ENCODE data around the gene PGAM4.
"Not testable (repeated sequence)": the region's sequence is repeated elsewhere in the genome, so short reads cannot be mapped to it uniquely, and the experiment has no call there.

The PGAM4 gene

DNA sequence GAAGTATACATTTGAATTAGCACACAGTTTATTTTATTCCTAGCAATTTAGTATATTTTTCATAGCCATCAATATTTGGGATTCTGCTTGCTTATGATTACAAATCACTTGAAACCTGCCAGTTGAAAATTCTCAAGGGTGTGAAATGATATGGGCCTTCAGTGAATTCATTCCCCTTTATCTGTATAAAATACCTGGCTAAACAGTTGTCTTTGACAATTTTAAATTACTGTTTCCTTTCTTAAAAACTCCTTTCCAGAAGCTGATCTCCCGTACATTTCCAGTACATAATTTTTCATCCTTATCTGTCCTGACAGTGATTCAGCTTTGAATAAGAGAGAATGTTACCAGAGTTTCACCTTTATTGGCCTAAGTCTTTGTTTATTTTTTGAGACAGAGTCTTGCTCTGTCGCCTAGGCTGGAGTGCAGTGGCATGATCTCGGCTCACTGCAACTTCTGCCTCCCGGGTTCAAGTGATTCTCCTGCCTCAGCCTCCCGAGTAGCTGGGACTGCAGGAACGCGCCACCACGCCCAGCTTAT is 45.0 kb downstream of the PGAM4 start:
- no peak for DNase-seq
- no peak for TF ChIP-seq CTCF (IDR thresholded peaks at IDR 0.05; ENCODE audit: low read depth, low read length, missing control alignments)
- no peaks in the 10 kb centered on the region for H3K27me3 ChIP-seq (replicated peaks)
- H3K4me3 ChIP-seq (ENCODE audit: low read depth, low read length): no peak overlapping the region
- no peak overlapping the region for H3K27ac ChIP-seq
- in situ Hi-C loops (cut with HindIII; ENCODE audit: low pct_ligation_motif_present, low sequenced_read_pairs): no loop called here
- no peaks in the 10 kb centered on the region for H3K36me3 ChIP-seq (replicated peaks)

GRCh38 chrX:77922787-77923186 is 46.7 kb downstream of the PGAM4 start:
- Histone ChIP-seq H3K27me3 (replicated peaks) (no peaks in the 10 kb centered on the region), H3K36me3 (replicated peaks) (no peaks in the 10 kb centered on the region), H3K27ac (no peak overlapping the region), H3K4me3 (ENCODE audit: low read depth, low read length) (no peak overlapping the region)
- in situ Hi-C loops (cut with HindIII; ENCODE audit: low pct_ligation_motif_present, low sequenced_read_pairs): no loop called here
- DNase-seq: no peak
- TF ChIP-seq CTCF (IDR thresholded peaks at IDR 0.05; ENCODE audit: low read depth, low read length, missing control alignments): no peak

GRCh38 chrX:77919370-77919769 is 50.1 kb downstream of the PGAM4 start:
- H3K27me3 ChIP-seq (replicated peaks); H3K36me3 ChIP-seq (replicated peaks); H3K4me3 ChIP-seq (ENCODE audit: low read depth, low read length); H3K27ac ChIP-seq; in situ Hi-C loops (cut with HindIII; ENCODE audit: low pct_ligation_motif_present, low sequenced_read_pairs); DNase-seq: not testable (repeated sequence)

DNA sequence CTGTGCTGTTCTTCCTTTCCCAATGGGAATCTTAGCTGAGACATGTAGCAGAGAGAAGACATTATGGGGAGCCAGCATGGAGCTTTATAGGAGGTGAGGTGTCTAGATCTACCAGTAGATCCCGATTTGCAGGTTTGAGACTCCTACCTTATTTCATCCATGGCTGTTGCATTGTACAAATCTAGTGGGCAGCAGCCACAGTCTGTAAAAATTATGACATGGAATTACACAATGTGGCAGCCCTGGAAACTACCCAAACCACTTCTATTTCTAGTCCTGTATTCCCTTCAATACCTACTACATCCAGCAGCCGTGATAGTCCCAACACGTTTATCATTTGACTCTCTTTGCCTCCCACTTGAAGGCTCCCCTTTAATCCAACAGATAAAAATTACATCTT is 50.9 kb downstream of the PGAM4 start:
- Histone ChIP-seq H3K4me3 (ENCODE audit: low read depth, low read length) (no peak overlapping the region), H3K27me3 (replicated peaks) (no peaks in the 10 kb centered on the region), H3K27ac (no peak overlapping the region), H3K36me3 (replicated peaks) (no peaks in the 10 kb centered on the region)
- DNase-seq: no peak
- no peak for TF ChIP-seq CTCF (IDR thresholded peaks at IDR 0.05; ENCODE audit: low read depth, low read length, missing control alignments)
- in situ Hi-C loops (cut with HindIII; ENCODE audit: low pct_ligation_motif_present, low sequenced_read_pairs): no loop called here
